Breast epithelium (tissue), 3 donors: ENCODE results near the gene TAF11.

Experiments used
- POLR2A ChIP-seq: fragments of 450-650 bp; IDR thresholded peaks from one replicate; pipeline ENCODE4 v1.6.1; 2016; ENCODE audit warnings: antibody characterized with exemption, mild to moderate bottlenecking, moderate library complexity
- POLR2AphosphoS5 ChIP-seq, 3 donors: sonication (generic); formaldehyde crosslinking; IDR thresholded peaks; one replicate each; pipeline ENCODE4 v1.6.1; 2017; ENCODE audit warnings: antibody characterized with exemption in 3 of 3
- TF ChIP-seq, protein P1 (sequence below), 3 donors: fragments of 450-650 bp; IDR thresholded peaks; one replicate each; pipeline ENCODE4 v1.5.1; 2016 to 2017; ENCODE audit warnings: antibody characterized with exemption in 3 of 3, mild to moderate bottlenecking in 3 of 3, moderate library complexity in 3 of 3

DNA sequence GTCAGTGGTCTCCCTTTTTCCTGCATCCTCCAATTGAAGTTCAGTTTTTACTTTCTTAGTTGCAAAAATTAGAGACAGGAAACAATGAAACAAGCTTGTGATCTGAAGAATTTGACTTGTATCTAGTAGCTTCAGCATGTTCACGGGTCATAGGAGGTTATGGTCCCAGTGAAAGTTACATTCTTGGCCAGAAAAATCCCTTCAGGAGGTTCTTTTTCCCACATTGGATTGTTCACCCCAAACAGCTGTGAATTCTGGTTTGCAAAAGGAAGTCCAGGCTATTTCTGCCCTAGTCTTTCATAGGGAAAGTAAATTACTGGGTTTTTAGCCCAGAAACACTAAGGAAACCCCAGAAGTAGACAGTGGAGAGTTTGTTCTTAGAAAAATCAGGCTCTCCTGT is 9.3 kb upstream of the TAF11 start:
- TF ChIP-seq, protein P1, sequence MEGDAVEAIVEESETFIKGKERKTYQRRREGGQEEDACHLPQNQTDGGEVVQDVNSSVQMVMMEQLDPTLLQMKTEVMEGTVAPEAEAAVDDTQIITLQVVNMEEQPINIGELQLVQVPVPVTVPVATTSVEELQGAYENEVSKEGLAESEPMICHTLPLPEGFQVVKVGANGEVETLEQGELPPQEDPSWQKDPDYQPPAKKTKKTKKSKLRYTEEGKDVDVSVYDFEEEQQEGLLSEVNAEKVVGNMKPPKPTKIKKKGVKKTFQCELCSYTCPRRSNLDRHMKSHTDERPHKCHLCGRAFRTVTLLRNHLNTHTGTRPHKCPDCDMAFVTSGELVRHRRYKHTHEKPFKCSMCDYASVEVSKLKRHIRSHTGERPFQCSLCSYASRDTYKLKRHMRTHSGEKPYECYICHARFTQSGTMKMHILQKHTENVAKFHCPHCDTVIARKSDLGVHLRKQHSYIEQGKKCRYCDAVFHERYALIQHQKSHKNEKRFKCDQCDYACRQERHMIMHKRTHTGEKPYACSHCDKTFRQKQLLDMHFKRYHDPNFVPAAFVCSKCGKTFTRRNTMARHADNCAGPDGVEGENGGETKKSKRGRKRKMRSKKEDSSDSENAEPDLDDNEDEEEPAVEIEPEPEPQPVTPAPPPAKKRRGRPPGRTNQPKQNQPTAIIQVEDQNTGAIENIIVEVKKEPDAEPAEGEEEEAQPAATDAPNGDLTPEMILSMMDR (IDR thresholded peaks at IDR 0.05), result no peak
- TF ChIP-seq POLR2A (no peak), POLR2AphosphoS5 (IDR thresholded peaks at IDR 0.05) (no peak)
